Activated CD4-positive, alpha-beta memory T cell treated with anti-CD3 and anti-CD28 coated beads for 36 hours (primary cell): ENCODE results near the gene CHD2. TPM values are rescaled to one million over a fixed set of nuclear protein-coding genes. Genes with fewer than 3 reads are reported as not detected.

Source experiments
- CTCF ChIA-PET: fragments of 350-600 bp; sonication (Branson Sonifier 250); formaldehyde crosslinking; loops from one replicate; lab custom pipeline; 2021; ENCODE audit warnings: antibody characterized with exemption, inconsistent platforms; lab: Charles Lee
- POLR2A ChIA-PET: fragments of 350-600 bp; sonication (Branson Sonifier 250); formaldehyde crosslinking; loops from one replicate; lab custom pipeline; 2021; ENCODE audit warnings: antibody characterized with exemption; lab: Charles Lee
- DNase-seq: peaks from one replicate; pipeline ENCODE4 v3.0.0-alpha.2; 2020
- H3K27ac Mint-ChIP-seq: one replicate; pipeline ENCODE4 v1.8.0; 2021; ENCODE audit warnings: mixed read lengths
- H3K27me3 Mint-ChIP-seq: one replicate; pipeline ENCODE4 v1.8.0; 2021; ENCODE audit warnings: mixed read lengths
- H3K36me3 Mint-ChIP-seq: one replicate; pipeline ENCODE4 v1.8.0; 2021; ENCODE audit warnings: mixed read lengths
- H3K4me1 Mint-ChIP-seq: one replicate; pipeline ENCODE4 v1.8.0; 2021; ENCODE audit warnings: low read depth, mixed read lengths
- H3K4me3 Mint-ChIP-seq: one replicate; pipeline ENCODE4 v1.8.0; 2021; ENCODE audit warnings: mild to moderate bottlenecking, mixed read lengths
- H3K9me3 Mint-ChIP-seq: one replicate; pipeline ENCODE4 v1.8.0; 2021; ENCODE audit warnings: mixed read lengths
- intact Hi-C: fragments of 100-400 bp; cut with micrococcal nuclease; formaldehyde crosslinking; loops from one replicate; pipeline ENCODE4 v1.15.1; 2023
- total RNA-seq, 2 experiments: library from RNA; stranded (reverse); gene quantifications; one replicate each; pipeline ENCODE4 v1.2.3, GENCODE V29; 2021

The CHD2 gene
- total RNA-seq, 2 experiments from 2014 or later: 113 to 121 TPM

DNA sequence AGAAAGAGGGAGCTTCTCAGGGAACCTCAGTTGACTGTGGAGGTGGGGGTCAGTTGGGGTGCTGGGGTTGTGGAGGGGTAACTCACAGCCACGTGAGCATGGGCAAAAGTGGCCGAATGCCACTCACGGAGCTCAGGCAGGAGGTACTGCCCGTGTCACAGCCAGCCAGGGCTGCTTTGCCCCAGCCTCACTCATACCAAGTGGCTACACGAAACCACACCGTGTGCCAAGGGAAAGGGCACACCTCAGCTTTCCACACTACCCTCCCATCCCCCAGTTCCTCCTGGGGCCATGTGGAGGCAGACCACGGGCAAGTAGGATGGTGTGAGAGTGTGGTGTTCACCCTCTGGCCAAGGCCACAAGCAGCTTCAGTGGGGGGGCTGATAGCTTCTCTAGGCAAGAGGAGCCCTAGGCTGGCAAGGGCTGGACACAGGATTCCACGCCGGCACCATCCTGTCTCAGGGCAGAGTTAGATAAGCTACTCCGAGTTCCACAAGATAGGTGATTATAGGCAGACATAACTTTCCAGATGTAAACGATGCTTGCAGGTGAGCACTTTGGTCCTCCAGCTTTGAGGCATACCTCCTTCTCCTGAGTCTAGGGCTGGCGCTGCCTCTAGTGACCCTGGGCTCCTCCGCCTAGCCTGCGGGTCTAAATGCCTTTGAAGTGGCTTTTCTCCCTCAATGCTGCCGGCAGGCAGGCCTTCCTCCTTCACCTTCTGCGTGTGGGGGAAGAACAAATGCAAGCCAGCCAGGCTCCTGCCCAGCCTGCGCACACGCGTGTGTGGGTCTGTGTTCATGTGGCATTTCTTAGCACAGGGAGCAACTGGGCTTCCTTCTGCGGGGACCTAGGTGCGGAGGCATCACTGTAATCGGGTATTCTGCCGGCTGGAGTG, 163.9 kb downstream of the CHD2 start:
- Mint-ChIP-seq H3K4me1 (no peaks in the 10 kb centered on the region), H3K9me3 (no peaks in the 10 kb centered on the region), H3K27me3 (peaks cover 10% of the 10 kb centered on the region), H3K36me3 (no peaks in the 10 kb centered on the region), H3K4me3 (no peak overlapping the region), H3K27ac (no peak overlapping the region)
- intact Hi-C loops: no loop called here
- no peak for DNase-seq
- CTCF ChIA-PET: no interaction called here
- POLR2A ChIA-PET: no interaction called here

DNA sequence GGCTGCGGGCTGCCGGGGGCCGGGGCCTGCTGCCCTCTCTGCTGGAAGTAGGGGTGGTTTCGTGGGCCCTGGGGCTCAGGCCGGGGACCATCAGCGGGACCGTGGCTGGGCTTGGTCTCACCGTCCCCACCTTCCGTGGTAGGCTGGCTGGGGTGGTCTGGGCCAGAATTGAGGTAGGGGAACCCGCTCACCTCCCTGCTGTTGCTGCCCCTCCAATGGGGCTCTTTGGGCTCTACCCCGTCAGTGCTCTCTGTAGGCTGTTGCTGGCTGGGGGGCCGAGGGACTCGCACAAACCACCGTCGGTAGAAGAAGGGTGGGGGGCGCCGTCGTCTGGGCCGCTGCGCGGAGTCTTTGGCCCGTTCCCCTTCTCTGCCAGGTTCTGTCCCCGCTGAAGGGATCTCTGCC, 165.5 kb downstream of the CHD2 start:
- intact Hi-C loops: no loop called here
- DNase-seq: no peak
- Mint-ChIP-seq H3K9me3 (no peaks in the 10 kb centered on the region), H3K4me1 (no peaks in the 10 kb centered on the region), H3K4me3 (no peak overlapping the region), H3K27ac (no peak overlapping the region), H3K36me3 (no peaks in the 10 kb centered on the region), H3K27me3 (peaks cover 10% of the 10 kb centered on the region)
- ChIA-PET CTCF (interaction anchor here (2.1 kb wide), 1 partner anchor 22 kb away, joined by 6 read pairs; no protein-coding TSS in a partner anchor), POLR2A (no interaction called here)

- Mint-ChIP-seq H3K27me3 (peaks cover 13% of the 10 kb centered on the region), H3K4me3 (no peak overlapping the region), H3K4me1 (no peaks in the 10 kb centered on the region), H3K27ac (no peak overlapping the region), H3K36me3 (no peaks in the 10 kb centered on the region), H3K9me3 (no peaks in the 10 kb centered on the region)
- ChIA-PET CTCF (interaction anchor here (2.1 kb wide), 1 partner anchor 22 kb away, joined by 6 read pairs; no protein-coding TSS in a partner anchor), POLR2A (no interaction called here)
- DNase-seq: no peak
- intact Hi-C loops: no loop called here
These were observed 166.1 kb downstream of the CHD2 start for GRCh38 chr15:93066224-93066681.

DNA sequence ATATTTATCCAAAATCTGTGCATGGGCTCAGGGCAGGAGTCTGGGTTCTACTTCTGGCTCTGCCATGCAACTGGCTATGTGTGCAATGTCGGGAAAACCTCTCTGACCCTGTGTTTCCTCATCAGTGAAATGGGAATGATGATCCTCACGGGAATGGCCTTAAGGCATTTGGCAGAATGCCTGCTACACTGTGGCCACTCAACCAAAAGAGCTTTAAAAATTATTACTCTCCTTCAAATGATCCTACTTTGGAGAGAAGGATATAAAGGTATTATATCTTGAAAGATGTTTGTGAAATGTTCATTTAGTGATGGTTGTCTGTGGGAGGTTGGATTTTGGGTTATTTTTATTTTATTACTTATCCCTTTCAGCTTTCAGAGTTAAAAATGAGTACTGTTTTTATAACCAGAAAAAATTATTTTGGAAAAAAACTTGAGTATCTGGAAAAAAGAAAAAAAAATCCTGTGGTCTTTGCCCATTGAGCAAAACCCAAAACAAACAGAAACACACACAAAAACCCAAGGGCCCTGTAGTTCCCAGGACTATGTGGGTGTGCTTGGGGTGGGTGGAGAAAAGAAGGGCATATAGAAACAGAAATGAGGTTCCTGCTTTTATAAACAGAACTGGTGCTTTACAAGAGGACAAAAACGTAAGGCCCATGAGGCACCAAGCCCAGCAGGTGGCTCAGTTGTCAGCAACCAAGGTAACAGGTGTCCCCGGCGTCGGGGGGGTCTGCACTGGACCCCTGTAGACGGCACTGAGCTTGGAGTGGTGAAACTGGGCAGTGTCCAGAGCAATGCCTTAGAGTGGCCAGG, 166.9 kb downstream of the CHD2 start:
- no peak overlapping the region for H3K27ac Mint-ChIP-seq
- no peak overlapping the region for H3K4me3 Mint-ChIP-seq
- intact Hi-C loops: no loop called here
- peaks cover 3% of the 10 kb centered on the region for H3K4me1 Mint-ChIP-seq
- H3K36me3 Mint-ChIP-seq: no peaks in the 10 kb centered on the region
- POLR2A ChIA-PET: no interaction called here
- peaks cover 21% of the 10 kb centered on the region for H3K27me3 Mint-ChIP-seq
- H3K9me3 Mint-ChIP-seq: no peaks in the 10 kb centered on the region
- CTCF ChIA-PET: interaction anchor here (2.1 kb wide), 1 partner anchor 21 kb away, joined by 6 read pairs; no protein-coding TSS in a partner anchor
- DNase-seq: no peak

DNA sequence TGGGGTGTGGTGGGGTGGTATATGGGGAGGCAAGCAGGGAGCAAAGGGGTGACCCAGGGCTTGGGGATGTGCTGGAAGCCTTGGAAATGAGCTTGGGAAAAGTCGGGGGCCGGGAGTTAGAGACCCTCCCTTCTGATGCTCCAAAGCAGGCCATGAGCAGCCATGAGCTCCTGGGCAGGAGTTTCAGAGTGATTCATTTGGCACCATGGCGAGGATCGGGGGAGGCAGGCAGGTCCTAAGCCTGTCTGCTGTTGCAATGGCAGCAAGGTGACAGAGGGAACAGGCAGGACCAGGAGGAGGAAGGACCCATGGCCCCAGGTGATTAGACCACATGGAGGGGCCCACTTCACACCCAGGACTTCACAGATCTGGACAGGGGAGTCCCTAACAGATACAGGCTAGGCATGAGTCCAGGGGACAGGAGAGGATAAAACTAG, 167.5 kb downstream of the CHD2 start:
- H3K27ac Mint-ChIP-seq: no peak overlapping the region
- ChIA-PET POLR2A (no interaction called here), CTCF (no interaction called here)
- DNase-seq: no peak
- H3K4me1 Mint-ChIP-seq: peaks cover 7% of the 10 kb centered on the region
- H3K36me3 Mint-ChIP-seq: no peaks in the 10 kb centered on the region
- no peak overlapping the region for H3K4me3 Mint-ChIP-seq
- no peaks in the 10 kb centered on the region for H3K9me3 Mint-ChIP-seq
- intact Hi-C loops: no loop called here
- peaks cover 27% of the 10 kb centered on the region for H3K27me3 Mint-ChIP-seq

GRCh38 chr15:93068581-93069199, 168.6 kb downstream of the CHD2 start:
- Mint-ChIP-seq H3K27ac (no peak overlapping the region), H3K36me3 (no peaks in the 10 kb centered on the region), H3K9me3 (no peaks in the 10 kb centered on the region), H3K4me1 (peaks cover 10% of the 10 kb centered on the region), H3K4me3 (no peak overlapping the region), H3K27me3 (peaks cover 28% of the 10 kb centered on the region)
- ChIA-PET POLR2A (no interaction called here), CTCF (interaction anchor here (1.2 to 1.7 kb wide), 2 partner anchors 19 to 1052 kb away, joined by 4 to 5 read pairs; no protein-coding TSS in a partner anchor)
- intact Hi-C loops: no loop called here
- no peak for DNase-seq

DNA sequence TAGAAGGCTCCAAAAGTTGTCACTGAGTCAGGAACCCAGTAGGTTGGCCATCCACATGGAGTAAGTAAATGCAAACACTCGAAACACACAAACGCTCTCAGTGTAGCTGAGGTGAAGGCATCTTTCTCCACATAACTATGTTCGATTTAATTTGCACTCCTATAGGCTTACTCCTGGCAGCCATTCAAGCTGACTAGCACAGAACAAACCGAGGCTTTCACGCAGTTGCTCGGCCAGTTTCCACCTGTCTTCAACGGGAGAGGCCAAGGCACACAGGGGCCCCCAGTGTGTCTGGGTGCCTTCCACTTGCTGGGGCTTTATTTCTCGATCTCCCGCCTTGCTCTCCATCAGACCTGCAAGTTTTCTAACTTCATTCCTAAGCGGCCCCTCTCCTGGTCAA, 170.0 kb downstream of the CHD2 start:
- peaks cover 34% of the 10 kb centered on the region for H3K27me3 Mint-ChIP-seq
- H3K4me1 Mint-ChIP-seq: peaks cover 10% of the 10 kb centered on the region
- no peaks in the 10 kb centered on the region for H3K9me3 Mint-ChIP-seq
- no peak overlapping the region for H3K4me3 Mint-ChIP-seq
- no peak overlapping the region for H3K27ac Mint-ChIP-seq
- ChIA-PET POLR2A (no interaction called here), CTCF (interaction anchor here (0.7 to 1.2 kb wide), 2 partner anchors 11 to 18 kb away, joined by 3 to 5 read pairs; no protein-coding TSS in a partner anchor)
- DNase-seq: no peak
- intact Hi-C loops: no loop called here
- no peaks in the 10 kb centered on the region for H3K36me3 Mint-ChIP-seq

DNA sequence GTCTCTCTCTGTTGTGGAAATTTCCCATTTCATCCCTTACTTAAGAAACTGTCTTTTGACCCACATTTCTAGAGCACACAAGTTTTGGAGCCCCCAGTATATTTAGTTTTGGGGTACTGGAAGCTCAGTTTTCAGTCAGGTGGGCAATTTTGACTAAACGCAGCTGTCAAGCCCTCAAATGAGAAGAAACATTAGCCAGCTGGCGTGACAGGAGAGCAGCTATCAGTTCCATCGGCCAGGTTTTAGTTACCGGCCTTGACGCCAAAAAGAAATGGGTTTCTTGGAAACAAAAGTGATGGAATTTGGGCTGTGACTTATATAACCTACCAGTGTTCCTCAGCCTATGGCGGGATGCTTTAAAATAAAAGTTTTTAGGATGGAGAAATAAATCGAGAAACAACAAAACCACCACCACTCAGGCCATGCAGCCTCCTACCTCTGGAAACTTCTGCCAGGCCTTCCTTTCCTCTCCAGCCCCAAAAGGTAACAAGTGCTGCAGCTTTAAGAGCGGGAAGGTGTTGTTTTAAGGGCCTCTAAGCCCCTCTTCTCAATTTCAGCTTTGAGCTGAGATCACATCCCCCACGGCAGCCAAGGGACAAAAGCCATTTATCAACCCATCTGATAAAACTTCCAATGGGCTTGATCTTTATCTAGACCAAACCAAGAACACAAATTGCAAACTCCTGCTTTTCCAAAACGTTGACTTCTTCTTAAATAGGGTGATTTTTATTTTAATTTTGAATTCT, 170.6 kb downstream of the CHD2 start:
- Mint-ChIP-seq H3K27ac (no peak overlapping the region), H3K36me3 (no peaks in the 10 kb centered on the region), H3K4me3 (no peak overlapping the region), H3K9me3 (no peaks in the 10 kb centered on the region), H3K27me3 (peaks cover 36% of the 10 kb centered on the region), H3K4me1 (peaks cover 10% of the 10 kb centered on the region)
- CTCF ChIA-PET: interaction anchor here (0.7 to 1.2 kb wide), 2 partner anchors 11 to 17 kb away, joined by 3 to 5 read pairs; no protein-coding TSS in a partner anchor
- no peak for DNase-seq
- POLR2A ChIA-PET: no interaction called here
- intact Hi-C loops: no loop called here

DNA sequence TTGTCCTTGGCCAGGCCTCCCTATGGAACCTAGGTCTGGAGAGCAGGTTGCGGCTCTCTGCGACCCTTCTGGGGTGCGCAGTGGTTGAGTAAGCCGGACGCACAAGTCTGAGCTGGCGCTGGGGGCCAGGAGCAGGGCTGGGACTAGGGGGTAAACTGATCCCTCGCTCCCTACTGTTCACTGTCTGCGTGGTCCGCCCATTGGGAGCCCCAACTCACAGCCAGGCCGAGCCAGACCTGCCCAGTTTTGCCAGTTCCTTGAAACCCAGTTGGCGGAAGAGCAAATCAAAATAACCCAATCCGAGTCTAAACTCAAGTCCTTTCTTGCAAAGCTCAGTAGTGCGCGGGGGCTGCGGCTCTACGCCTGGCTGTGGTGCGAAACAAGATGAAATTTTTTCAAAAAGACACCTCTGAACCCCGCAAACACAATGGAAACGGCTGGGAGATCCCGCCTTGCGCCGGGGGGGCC, 171.4 kb downstream of the CHD2 start:
- no peaks in the 10 kb centered on the region for H3K36me3 Mint-ChIP-seq
- ChIA-PET CTCF (interaction anchor here (1.2 to 2.6 kb wide), 2 partner anchors 16 to 17 kb away, joined by 5 to 11 read pairs; no protein-coding TSS in a partner anchor), POLR2A (no interaction called here)
- peaks cover 39% of the 10 kb centered on the region for H3K27me3 Mint-ChIP-seq
- H3K9me3 Mint-ChIP-seq: no peaks in the 10 kb centered on the region
- peaks cover 10% of the 10 kb centered on the region for H3K4me1 Mint-ChIP-seq
- H3K4me3 Mint-ChIP-seq: no peak overlapping the region
- H3K27ac Mint-ChIP-seq: no peak overlapping the region
- no peak for DNase-seq
- intact Hi-C loops: no loop called here

- Mint-ChIP-seq H3K27ac (no peak overlapping the region), H3K9me3 (no peaks in the 10 kb centered on the region), H3K36me3 (no peaks in the 10 kb centered on the region), H3K27me3 (peaks cover 41% of the 10 kb centered on the region), H3K4me1 (peaks cover 10% of the 10 kb centered on the region), H3K4me3 (no peak overlapping the region)
- intact Hi-C loops: no loop called here
- POLR2A ChIA-PET: no interaction called here
- CTCF ChIA-PET: interaction anchor here (2.6 kb wide), 1 partner anchor 16 kb away, joined by 11 read pairs; no protein-coding TSS in a partner anchor
- no peak for DNase-seq
These were observed 171.9 kb downstream of the CHD2 start for GRCh38 chr15:93072011-93072410.
